VCaP (cell line): ENCODE data around the gene CITED4.

Experiments used
- H3K27ac ChIP-seq: fragments of 450-650 bp; 2 replicates; pipeline ENCODE4 v1.5.1; 2017
- TF ChIP-seq, protein P1 (sequence below): fragments of 450-650 bp; conservative IDR thresholded peaks from 2 replicates; pipeline ENCODE4 v1.5.1; 2017; ENCODE audit warnings: mild to moderate bottlenecking, moderate library complexity

Gene CITED4

DNA sequence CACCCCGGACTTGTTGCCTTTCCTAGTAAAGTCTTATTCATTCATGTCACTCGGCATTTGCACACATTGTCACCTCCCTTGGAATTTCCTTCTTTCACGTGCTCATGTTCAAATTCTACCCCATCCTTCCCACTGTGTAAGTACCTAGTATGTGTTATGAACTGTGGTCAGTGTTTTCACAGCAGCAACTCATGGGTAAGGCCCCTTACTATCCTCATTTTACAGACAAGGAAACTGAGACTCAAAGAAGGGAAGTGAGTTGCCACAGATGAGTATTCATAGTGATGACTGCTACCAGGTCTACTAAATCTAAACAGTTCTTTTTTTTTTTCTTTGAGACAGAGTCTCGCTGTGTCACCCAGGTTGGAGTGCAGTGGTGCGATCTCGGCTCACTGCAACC lies 10.5 kb downstream of the CITED4 start:
- H3K27ac ChIP-seq = no peak overlapping the region
- TF ChIP-seq, protein P1, sequence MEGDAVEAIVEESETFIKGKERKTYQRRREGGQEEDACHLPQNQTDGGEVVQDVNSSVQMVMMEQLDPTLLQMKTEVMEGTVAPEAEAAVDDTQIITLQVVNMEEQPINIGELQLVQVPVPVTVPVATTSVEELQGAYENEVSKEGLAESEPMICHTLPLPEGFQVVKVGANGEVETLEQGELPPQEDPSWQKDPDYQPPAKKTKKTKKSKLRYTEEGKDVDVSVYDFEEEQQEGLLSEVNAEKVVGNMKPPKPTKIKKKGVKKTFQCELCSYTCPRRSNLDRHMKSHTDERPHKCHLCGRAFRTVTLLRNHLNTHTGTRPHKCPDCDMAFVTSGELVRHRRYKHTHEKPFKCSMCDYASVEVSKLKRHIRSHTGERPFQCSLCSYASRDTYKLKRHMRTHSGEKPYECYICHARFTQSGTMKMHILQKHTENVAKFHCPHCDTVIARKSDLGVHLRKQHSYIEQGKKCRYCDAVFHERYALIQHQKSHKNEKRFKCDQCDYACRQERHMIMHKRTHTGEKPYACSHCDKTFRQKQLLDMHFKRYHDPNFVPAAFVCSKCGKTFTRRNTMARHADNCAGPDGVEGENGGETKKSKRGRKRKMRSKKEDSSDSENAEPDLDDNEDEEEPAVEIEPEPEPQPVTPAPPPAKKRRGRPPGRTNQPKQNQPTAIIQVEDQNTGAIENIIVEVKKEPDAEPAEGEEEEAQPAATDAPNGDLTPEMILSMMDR = no peak

DNA sequence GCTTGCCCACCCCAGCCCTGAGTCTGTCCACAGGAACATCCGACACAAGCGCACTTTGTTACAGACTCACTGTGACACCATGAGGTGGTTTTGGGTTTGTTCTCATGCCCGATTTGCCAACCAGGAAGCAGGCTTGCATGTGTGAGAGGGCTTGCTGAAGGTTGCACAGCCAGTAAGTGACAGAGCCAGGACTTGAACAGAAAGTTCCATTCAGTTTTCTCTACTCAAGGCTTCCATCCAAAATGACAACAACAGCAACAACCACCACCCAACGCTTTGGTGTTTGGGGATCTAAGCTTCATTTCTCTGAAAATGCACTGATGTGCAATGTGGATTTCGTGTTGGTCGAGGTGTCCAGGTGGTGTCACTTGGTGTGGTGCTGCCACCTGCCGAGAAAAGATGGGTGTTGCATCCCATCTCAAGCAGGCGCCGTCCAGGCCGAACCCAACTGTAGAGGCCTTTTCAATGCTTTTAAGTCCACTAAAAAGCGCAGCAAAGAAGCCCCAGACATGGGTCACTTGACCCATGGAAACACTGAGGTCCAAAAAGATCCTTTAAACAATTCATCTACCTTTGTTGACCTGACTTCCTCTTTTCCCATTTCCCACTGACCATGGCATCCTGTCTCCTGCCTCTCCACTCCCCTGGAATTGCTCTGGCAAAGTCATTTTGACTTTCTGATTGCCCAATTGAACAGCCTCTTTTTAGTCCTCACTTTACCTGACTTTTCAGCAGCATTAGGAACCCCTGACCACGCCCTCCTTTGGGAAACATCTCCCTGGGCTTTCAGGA lies 12.2 kb downstream of the CITED4 start:
- H3K27ac ChIP-seq = no peak overlapping the region
- TF ChIP-seq, protein P1 = peak; percentile 84

DNA sequence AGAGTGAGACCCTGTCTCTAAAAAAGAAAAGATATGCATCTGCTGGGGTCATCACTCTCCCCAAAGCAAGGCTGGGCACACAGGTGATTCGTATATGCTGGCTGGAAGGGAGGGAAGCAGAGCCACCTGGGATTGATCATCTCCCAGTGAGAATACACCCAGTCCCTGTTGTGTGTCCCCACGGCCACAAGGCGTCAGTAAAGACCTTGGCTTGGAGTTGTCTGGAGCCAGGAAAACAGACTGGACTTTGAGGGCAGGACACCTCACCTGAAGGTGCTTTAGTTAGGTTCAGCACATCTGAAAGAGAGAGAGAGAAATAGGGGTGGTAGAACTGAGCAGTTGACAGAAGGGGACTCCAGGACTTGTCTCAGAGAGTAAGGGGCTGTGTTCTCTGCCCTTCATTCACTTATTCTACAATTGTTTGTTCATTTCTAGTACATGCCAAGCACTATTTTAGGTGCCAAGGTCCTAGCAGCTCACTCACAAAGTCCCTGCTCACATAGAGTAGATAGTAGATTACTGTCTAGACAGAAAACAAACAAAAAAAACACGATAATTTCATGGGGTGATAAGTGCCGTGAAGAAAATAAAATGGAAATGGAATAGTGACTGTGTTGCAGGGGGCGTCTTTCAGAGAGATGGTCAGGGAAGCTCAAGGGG lies 13.5 kb downstream of the CITED4 start:
- TF ChIP-seq, protein P1 = peak; percentile 91
- no peak overlapping the region for H3K27ac ChIP-seq

DNA sequence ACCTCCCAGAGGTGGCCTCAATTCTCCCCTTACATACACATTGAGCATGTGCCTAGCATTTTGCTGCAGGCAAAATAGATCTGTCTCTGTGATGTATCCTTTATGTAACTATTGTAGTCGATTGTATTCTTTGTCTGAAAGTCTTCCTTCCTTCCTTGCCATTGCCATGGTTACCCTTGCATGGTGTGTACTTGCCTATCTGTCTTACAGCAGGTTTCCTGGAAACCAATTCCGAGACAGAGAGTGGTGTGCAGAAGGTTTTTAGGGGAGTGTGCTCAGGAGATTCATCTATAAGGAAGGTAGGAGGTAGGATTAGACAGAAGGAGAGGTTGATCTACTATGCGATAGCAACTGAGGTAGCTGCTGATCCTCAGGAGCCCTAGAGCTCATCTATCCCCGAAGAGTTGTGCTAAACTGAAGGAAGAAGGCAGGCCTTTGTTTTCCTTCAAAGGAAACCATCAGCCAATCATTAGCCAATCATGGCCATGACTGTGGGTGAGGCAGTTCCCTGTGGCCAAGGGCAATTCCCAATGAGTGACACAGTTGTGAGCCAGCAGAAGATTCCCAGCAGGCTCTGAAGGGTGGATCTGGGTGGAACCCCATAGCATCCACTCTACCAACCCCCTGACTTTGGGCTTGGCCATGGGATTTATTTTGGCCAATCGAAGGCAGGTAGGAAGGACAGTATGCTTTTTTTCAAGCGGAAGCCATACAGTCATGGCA lies 15.0 kb downstream of the CITED4 start:
- H3K27ac ChIP-seq = no peak overlapping the region
- TF ChIP-seq, protein P1 = no peak

DNA sequence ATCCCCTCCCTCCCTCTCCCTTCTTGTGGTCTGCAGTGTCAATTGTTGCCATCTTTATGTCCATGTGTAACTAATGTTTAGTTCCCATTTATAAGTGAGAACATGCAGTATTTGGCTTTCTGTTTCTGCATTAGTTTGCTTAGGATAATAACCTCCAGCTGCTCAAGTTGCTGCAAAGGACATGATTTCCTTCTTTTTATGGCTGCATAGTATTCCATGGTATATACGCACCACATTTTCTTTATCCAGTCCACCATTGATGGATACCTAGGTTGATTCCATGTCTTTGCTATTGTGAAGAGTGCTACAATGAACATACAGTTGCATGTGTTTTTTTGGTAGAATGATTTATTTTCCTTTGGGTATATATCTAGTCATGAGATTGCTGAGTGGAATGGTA lies 16.3 kb downstream of the CITED4 start:
- no peak overlapping the region for H3K27ac ChIP-seq
- TF ChIP-seq, protein P1 = no peak

DNA sequence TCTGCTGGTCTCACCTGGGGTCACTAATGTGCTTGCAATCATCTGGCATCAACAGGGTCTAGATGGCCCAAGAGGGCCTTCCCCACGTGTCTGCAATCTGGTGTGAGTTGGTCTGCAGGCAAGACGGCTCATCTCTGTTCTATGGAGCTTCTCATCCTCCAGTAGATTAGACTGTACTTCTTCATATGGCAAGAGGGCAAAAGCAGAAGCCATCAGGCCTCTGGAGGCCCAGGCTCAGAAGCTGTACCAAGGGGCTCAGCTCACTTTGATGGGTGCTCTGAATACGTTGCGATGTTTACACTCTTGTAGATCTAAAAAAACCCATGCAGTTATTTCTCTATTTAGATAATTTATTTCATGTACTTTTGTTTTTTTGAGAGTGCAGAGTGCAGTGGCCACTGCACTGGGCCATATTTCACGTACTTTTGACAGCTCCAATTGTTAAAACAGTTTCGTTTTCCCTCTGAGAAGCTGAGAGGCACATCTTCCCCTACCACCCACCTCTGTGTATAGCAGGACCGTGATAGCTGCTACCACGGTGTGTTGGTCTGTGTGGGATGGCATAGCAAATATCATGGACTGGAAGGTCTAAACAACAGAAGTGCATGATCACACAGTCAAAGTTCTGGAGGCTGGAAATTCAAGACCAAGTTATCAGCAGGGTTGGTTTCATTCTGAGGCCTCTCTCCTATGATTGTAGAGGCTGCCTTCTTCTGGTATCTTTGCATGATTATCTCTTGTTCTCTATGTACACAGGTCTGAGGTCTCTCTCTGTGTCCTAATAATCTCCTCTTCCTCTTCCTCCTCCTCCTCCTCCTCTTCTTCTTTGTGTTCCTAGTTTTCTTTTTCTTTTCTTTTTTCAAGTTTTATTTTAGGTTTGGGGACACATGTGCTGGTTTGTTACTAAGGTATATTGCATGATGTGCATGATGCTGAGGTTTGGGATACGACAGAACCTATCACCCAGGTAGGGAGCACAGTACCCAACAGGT lies 17.0 kb downstream of the CITED4 start:
- TF ChIP-seq, protein P1 = no peak
- no peak overlapping the region for H3K27ac ChIP-seq
